ENCODE results near the gene SRXN1.

The SRXN1 gene

GRCh38 chr20:615514-615913 lies 37.5 kb downstream of the SRXN1 start:
- TF ChIP-seq CTCF (IDR thresholded peaks at IDR 0.05; ENCODE audit: insufficient read depth, missing control alignments) = no peak
- no peak for DNase-seq (ENCODE audit: insufficient read length, low spot score)
- FAIRE-seq = no peak

GRCh38 chr20:611843-612185 lies 41.2 kb downstream of the SRXN1 start:
- TF ChIP-seq CTCF (IDR thresholded peaks at IDR 0.05; ENCODE audit: insufficient read depth, missing control alignments) = no peak
- FAIRE-seq (no peak), DNase-seq (ENCODE audit: insufficient read length, low spot score) (no peak)

- no peak for FAIRE-seq
- no peak for DNase-seq (ENCODE audit: insufficient read length, low spot score)
- TF ChIP-seq CTCF (IDR thresholded peaks at IDR 0.05; ENCODE audit: insufficient read depth, missing control alignments) = no peak
These were observed 41.8 kb downstream of the SRXN1 start for GRCh38 chr20:611047-611842.

GRCh38 chr20:610130-611046 lies 42.6 kb downstream of the SRXN1 start, which contains the start of gene TCF15:
Gene TCF15, minus strand, starts transcription at chr20:610309. Its CDS starts 72 bp downstream, at chr20:610237.
- peak; percentile 89 for DNase-seq (ENCODE audit: insufficient read length, low spot score)

GRCh38 chr20:609371-609964 lies 43.5 kb downstream of the SRXN1 start:
- no peak for TF ChIP-seq CTCF (IDR thresholded peaks at IDR 0.05; ENCODE audit: insufficient read depth, missing control alignments)
- FAIRE-seq (no peak), DNase-seq (ENCODE audit: insufficient read length, low spot score) (no peak)

More at GRCh38 chr20:610130-611046, 42.6 kb downstream of the SRXN1 start, which contains the start of gene TCF15:
- no peak for TF ChIP-seq CTCF (IDR thresholded peaks at IDR 0.05; ENCODE audit: insufficient read depth, missing control alignments)
- FAIRE-seq = no peak

GRCh38 chr20:608970-609369 lies 44.0 kb downstream of the SRXN1 start:
- DNase-seq (ENCODE audit: insufficient read length, low spot score) (no peak), FAIRE-seq (no peak)
- no peak for TF ChIP-seq CTCF (IDR thresholded peaks at IDR 0.05; ENCODE audit: insufficient read depth, missing control alignments)

Measured in D721Med (cell line).